Keratinocyte (primary cell): Measurements from ENCODE around the gene RNF215. TPM values are rescaled to one million over a fixed set of nuclear protein-coding genes. Genes with fewer than 3 reads are reported as not detected.

Experiments
- DNase-seq: peaks from one replicate; pipeline ENCODE4 v3.0.0-alpha.2; 2011; ENCODE audit warnings: low read depth, missing footprints, low spot score
- FAIRE-seq: peaks from 2 replicates; lab custom pipeline; 2011; peaks lifted over from hg19 to GRCh38; lab: Jason Lieb, UNC
- H2AFZ ChIP-seq: 2 replicates; pipeline ENCODE4 v1.6.0; 2012; ENCODE audit warnings: low read length, control low read depth, inconsistent platforms; ENCODE audit not compliant: control insufficient read depth
- H3K27ac ChIP-seq: 2 replicates; pipeline ENCODE4 v1.5.1; 2011; ENCODE audit warnings: low read length; ENCODE audit not compliant: control insufficient read depth, insufficient read depth
- H3K27me3 ChIP-seq: 3 replicates; pipeline ENCODE4 v1.6.0; 2011; ENCODE audit warnings: low read length; ENCODE audit not compliant: control insufficient read depth, insufficient read depth; ENCODE audit errors: extremely low read depth
- H3K36me3 ChIP-seq, 2 experiments: 2 replicates in 1 of 2; 3 replicates in 1 of 2; pipeline ENCODE4 v1.5.1; 2011; ENCODE audit warnings: low read length in 2 of 2, mild to moderate bottlenecking in 1 of 2; ENCODE audit not compliant: control insufficient read depth in 2 of 2, insufficient read depth in 2 of 2; ENCODE audit errors: extremely low read depth in 1 of 2
- H3K4me1 ChIP-seq: 3 replicates; pipeline ENCODE4 v1.5.1; 2011; ENCODE audit warnings: low read length; ENCODE audit not compliant: control insufficient read depth, insufficient read depth; ENCODE audit errors: extremely low read depth
- H3K4me2 ChIP-seq: 3 replicates; pipeline ENCODE4 v1.6.0; 2011; ENCODE audit warnings: low read depth, low read length; ENCODE audit not compliant: control insufficient read depth, insufficient read depth; ENCODE audit errors: extremely low read depth
- H3K4me3 ChIP-seq, 3 experiments: fragments of 200-600 bp in 1 of 3; sonication (generic) in 1 of 3; 2 replicates in 2 of 3; 3 replicates in 1 of 3; pipeline ENCODE4 v1.5.1; 2011 to 2016; ENCODE audit warnings: low read length in 3 of 3, mild to moderate bottlenecking in 3 of 3, control low read depth in 2 of 3, inconsistent platforms in 1 of 3, low read depth in 1 of 3, mixed read lengths in 1 of 3, mixed run types in 1 of 3, moderate library complexity in 1 of 3; ENCODE audit not compliant: control insufficient read depth in 2 of 3, insufficient read depth in 2 of 3; ENCODE audit errors: extremely low read depth in 1 of 3
- H3K79me2 ChIP-seq: 2 replicates; pipeline ENCODE4 v1.6.0; 2012; ENCODE audit warnings: low read length; ENCODE audit not compliant: control insufficient read depth, insufficient read depth
- H3K9ac ChIP-seq: 3 replicates; pipeline ENCODE4 v1.6.0; 2011; ENCODE audit warnings: low read length; ENCODE audit not compliant: control insufficient read depth, insufficient read depth; ENCODE audit errors: extremely low read depth
- H3K9me1 ChIP-seq: 3 replicates; pipeline ENCODE4 v1.6.0; 2011; ENCODE audit warnings: low read length; ENCODE audit not compliant: control insufficient read depth, insufficient read depth; ENCODE audit errors: extremely low read depth
- H3K9me3 ChIP-seq: 2 replicates; pipeline ENCODE4 v1.5.1; 2012; ENCODE audit warnings: low read depth, low read length; ENCODE audit not compliant: control insufficient read depth
- H4K20me1 ChIP-seq: 3 replicates; pipeline ENCODE4 v1.6.0; 2011; ENCODE audit warnings: low read length; ENCODE audit not compliant: control insufficient read depth, insufficient read depth; ENCODE audit errors: extremely low read depth
- CTCF ChIP-seq, 3 experiments: IDR thresholded peaks in 1 of 3; conservative IDR thresholded peaks in 1 of 3; optimal IDR thresholded peaks in 1 of 3; 2 replicates in 2 of 3; 3 replicates in 1 of 3; pipeline versions ENCODE3 to v1.5.1; 2011; ENCODE audit warnings: low read length in 3 of 3, mild to moderate bottlenecking in 3 of 3, moderate library complexity in 2 of 3, control low read depth in 1 of 3, inconsistent platforms in 1 of 3; ENCODE audit not compliant: insufficient read depth in 2 of 3; ENCODE audit errors: extremely low read depth in 1 of 3
- EZH2 ChIP-seq: IDR thresholded peaks from one replicate; pipeline ENCODE4 v1.6.1; 2012; ENCODE audit warnings: inconsistent platforms, mild to moderate bottlenecking, low read length, moderate library complexity
- dilution Hi-C: fragments of 300-500 bp; cut with MboI; formaldehyde crosslinking; loops from one replicate; pipeline ENCODE4 v1.7.0; 2020; ENCODE audit warnings: low sequenced_read_pairs; ENCODE audit not compliant: extremely low pct_ligation_motif_present
- polyA plus RNA-seq, 5 experiments: library from polyadenylated mRNA; depleted of rRNA in 3 of 5; stranded (reverse) in 3 of 5; stranded (forward) in 1 of 5; unstranded in 1 of 5; fragments of >200 nt; gene quantifications; 1 replicate in 1 of 5; 2 replicates in 3 of 5; 3 replicates in 1 of 5; pipeline versions ENCODE4 v1.2.1 to v1.2.3, GENCODE V29; 2011 to 2012; ENCODE audit warnings: missing spikeins in 2 of 5, low read depth in 1 of 5, low replicate concordance in 1 of 5

RNF215 gene
- polyA plus RNA-seq, 1 donor (not counting 4 experiments of a cell fraction or from before 2014, with no cell fraction given): 8.3 TPM

- Histone ChIP-seq H3K9me1 (no peaks in the 10 kb centered on the region), H3K9ac (no peak overlapping the region), H3K36me3 (no peaks in the 10 kb centered on the region), H4K20me1 (no peaks in the 10 kb centered on the region), H3K27me3 (no peaks in the 10 kb centered on the region), H3K4me2 (no peak overlapping the region), H3K79me2 (no peaks in the 10 kb centered on the region), H2AFZ (no peak overlapping the region), H3K27ac (no peak overlapping the region), H3K4me3 (no peak overlapping the region), H3K4me1 (peaks cover 15% of the 10 kb centered on the region), H3K9me3 (no peaks in the 10 kb centered on the region)
- DNase-seq (no peak), FAIRE-seq (no peak)
- dilution Hi-C loops: no loop called here
- TF ChIP-seq CTCF (optimal IDR thresholded peaks at IDR 0.05 in 1 of 3, IDR thresholded peaks at IDR 0.05 in 1 of 3, conservative IDR thresholded peaks at IDR 0.05 in 1 of 3; ENCODE audit: extremely low read depth in 1 of 3, insufficient read depth in 2 of 3, low read length in 3 of 3): no peak
- TF ChIP-seq EZH2: no peak
Observed at GRCh38 chr22:30432520-30432919, 45.3 kb upstream of the RNF215 start.

GRCh38 chr22:30432096-30432495 lies 44.9 kb upstream of the RNF215 start:
- no peak for FAIRE-seq
- H3K9ac ChIP-seq: no peak overlapping the region
- dilution Hi-C loops: no loop called here

More at GRCh38 chr22:30432096-30432495, 44.9 kb upstream of the RNF215 start:
- TF ChIP-seq EZH2 (no peak), CTCF (optimal IDR thresholded peaks at IDR 0.05 in 1 of 3, IDR thresholded peaks at IDR 0.05 in 1 of 3, conservative IDR thresholded peaks at IDR 0.05 in 1 of 3; ENCODE audit: extremely low read depth in 1 of 3, insufficient read depth in 2 of 3, low read length in 3 of 3) (no peak)
- H3K4me1 ChIP-seq: peaks cover 15% of the 10 kb centered on the region
- H3K27ac ChIP-seq: no peak overlapping the region
- H3K36me3 ChIP-seq: peaks cover 0 to 3% of the 10 kb centered on the region in 2 experiments
- H3K4me3 ChIP-seq: no peak overlapping the region
- H3K9me1 ChIP-seq: no peaks in the 10 kb centered on the region
- H3K9me3 ChIP-seq: no peaks in the 10 kb centered on the region
- H3K4me2 ChIP-seq: no peak overlapping the region
- H4K20me1 ChIP-seq: no peaks in the 10 kb centered on the region
- no peaks in the 10 kb centered on the region for H3K79me2 ChIP-seq
- H3K27me3 ChIP-seq: no peaks in the 10 kb centered on the region
- H2AFZ ChIP-seq: no peak overlapping the region
- no peak for DNase-seq
